CD4-positive, alpha-beta T cell treated with Interferon alpha-2 for 1 hour (primary cell): ENCODE results near the gene SIK2.

Experiments
- DNase-seq, 2 donors: peaks; one replicate each; pipeline ENCODE4 v3.0.0-alpha.2; 2020 to 2022

Gene SIK2

DNA sequence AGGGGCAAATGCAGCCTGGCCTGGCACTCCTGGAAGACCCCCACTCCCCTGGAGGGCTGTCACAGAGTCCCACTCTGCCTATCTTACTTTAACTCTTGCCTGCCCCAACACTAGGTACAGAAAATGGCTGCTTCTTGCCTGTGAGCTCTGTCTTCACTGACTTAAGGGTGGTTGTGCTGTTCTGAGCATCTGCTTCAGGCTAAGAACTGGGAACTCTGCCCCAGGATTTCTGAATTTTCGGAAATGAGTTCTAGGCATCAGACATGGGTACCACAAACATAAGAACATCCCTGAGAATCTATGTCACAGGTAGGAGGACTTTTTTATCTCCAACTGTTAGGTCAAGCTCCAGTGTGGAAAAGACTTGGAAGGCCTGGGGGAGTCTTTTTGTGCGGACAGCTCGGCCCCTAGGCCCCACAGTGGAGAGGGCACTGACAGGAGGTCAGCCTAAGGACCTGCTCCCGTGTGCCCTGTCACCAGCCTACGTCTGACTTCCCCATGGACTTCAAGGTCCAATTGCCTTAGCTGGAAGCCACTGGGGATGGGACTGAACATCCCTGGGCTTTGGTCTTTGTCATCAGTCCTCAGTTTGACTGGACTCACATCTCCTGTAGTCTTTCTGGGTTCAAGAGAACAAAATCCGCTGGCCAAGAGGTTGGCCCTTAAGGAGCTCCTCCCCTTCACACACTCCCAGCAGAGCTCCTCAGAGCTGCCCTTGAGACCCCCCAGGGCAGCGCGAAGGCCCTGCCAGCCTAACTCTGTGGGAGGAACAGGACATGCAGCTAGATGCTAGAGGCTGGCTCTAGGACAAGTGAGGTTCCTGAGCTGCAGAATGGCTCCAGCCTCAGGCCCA, 132.1 kb downstream of the SIK2 start:
- DNase-seq, result no peak

DNA sequence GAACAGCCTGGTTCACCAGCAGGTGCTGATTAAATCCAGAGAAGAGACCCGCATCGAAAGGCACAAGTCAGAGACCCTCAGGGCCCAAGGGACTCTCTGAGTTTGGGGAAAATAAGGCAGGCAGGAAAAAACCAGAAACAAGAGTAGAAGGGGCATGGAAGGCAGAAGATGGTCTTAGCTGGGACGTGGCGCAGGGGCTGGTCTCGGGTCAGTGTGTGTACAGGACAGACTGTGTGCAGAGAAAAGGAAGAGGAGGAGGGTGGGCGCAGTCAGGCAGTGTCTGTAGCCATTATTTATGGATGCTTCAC, 132.7 kb downstream of the SIK2 start:
- no peak for DNase-seq

DNA sequence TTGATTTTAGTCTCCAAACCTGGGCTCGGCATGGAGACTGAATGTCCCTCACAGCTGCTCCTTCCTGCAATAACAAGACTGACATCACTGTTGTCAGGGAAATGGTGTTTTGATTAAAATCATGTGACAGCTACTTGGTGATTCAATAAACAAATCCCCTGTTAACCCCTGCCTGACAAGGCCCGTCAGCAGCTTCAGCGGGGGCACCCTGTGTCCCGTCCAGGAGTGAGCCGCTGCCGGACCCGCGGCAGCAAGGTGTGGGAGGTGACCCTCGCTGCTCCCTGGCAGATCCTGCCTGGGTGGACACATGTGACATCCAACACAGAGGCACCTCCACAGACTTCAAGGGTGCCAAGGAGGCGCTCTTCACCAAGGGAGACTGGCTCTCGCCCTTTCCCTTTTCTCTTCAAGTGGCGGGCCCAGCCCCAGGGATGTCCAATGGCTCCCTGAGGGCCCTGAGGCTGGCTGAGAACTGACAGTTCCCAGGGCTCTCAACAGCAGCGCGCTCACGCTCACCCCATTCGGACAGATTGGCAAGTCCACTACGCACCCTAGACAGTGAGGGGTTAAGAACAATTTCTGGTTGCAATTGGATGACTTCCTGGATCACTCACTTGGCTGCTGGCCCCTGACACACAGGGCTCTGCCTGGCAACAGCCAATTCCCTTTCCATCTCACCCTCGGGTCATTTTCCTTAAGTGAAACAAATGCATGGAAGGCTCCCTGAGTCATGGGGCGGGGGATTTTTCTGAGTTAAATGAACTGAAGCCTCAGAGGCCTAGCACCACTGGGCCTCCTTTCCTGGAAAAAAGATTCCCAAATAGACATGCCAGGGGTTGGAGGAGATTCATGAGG, 133.2 kb downstream of the SIK2 start:
- DNase-seq, result no peak

DNA sequence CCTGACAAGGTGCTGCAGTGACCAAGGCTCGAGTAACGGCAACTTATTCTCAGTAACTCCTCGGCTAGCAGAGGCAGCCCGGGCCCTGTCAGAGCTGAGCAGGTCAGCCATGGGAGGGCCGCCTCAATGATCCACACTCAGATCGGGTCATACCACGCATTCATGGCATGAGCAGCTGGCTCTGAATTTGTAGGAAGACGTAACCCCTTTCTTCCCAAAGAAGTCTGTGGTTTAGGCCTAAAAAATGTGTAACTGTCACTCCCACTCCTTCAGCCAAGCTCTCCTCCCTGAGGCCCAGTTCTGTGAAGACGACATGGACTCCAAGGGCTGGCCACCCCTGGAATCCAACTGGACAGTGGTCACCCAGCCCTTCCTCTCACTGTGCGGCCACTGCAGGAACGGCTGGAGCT, 133.9 kb downstream of the SIK2 start:
- no peak for DNase-seq

DNA sequence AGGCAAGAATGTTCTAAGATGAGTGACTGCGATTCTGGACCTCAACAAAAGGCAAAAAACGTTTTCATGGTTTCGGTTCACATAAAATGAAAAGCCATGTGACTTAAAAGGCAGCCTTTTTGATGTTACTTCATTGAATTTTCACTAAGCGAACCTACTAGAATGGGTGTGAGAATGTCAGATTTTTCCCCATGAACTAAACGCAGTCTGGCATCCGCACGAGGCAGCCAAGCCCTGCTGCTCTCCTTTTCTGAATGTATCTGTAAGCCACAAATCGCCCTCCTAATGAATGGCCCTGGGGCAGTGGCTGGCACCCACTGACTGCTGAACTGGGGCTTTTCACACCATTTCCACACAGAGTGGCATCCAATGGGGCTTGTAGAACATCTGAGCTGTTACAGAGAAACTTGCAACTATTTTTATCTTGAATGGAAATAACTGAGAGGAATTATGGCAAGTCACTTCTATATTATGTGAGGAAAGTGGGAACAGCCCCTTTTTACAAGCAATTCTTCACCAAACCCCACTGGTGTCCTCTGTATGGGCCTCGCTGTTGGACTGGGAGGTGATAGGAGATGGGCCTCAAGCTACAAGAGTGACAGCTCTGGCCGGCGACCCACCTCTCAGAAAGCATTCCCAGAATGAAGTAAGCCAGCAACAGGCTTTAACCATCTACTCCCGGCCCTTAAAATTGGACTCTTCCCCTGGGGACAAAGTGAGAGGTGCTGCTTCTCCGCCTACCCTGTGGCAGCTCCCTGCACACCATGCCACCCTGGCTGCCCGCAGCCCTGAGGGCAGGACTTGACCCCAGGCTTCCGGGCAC, 134.6 kb downstream of the SIK2 start:
- no peak for DNase-seq

DNA sequence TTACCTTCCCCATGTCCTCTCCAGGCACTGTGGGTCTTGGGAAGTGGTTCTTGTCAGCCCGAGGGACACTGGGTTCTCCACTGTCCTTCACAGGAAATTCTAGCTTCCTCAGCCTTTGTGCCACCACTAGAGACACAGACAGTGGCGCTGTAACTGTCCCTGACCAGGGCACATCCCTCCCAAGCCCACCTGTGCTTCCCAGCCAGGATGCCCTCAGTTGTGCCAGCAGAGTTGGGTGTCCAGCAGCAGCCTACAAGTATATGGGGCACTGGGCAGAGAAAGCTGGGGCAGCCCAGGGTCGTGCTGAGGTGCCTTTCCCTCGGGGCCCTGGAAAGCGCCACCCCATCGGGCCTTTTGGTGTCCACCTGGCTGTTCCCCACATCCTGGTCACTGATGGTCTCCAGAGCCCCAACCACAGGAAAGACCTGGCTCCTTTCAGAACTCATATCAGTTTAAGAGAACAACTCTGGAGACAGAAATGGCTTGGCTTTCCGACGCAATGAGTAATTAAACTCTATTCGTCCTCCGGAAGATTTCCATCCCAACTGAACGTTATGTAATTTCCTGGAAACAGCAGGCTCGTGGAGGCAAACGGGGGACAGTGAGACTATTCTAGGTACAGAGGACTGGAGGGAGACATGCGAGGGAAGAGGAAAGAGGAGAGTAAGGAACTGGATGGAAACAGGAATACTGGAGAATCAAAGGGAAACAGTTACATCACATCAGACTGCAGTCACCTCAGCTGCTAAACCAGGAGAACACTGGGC, 135.4 kb downstream of the SIK2 start:
- no peak for DNase-seq

DNA sequence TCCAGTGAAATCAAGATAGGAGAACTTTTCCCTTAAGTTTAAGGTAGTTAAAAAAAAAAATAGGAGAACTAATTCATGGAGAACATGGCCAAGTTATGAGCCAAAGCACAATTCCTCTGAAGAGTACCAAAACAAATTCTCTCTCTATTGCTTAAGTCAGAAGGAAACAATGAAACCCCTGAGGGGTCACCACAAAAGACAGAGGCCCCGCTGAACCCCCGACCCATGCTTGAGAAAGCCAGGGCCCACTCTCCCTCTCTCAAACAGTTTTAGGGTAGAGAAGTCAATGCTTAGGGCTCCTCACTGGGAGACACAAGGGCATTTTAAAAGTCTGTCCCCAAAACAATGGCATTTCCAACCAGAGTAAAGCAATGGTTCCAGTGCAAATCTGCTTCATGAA, 137.1 kb downstream of the SIK2 start:
- no peak for DNase-seq

DNA sequence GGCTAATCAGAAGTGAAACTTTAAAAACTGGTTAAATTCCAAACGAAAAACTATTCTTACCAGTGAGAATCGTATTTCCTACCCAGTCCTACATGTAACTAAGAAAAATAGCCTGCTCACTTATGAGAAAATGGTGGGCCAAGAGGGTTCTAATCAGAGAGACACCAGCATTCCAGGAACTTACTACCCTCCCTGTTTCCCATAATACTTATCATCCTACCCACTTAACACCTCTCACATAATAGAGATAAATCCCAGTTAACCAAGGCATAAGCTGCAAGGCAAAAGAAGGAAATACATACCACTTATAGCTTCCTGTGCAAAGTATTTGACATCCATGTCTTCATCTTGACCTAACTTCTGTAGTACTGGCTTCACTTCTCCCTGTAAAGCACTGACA, 139.5 kb downstream of the SIK2 start:
- no peak for DNase-seq

DNA sequence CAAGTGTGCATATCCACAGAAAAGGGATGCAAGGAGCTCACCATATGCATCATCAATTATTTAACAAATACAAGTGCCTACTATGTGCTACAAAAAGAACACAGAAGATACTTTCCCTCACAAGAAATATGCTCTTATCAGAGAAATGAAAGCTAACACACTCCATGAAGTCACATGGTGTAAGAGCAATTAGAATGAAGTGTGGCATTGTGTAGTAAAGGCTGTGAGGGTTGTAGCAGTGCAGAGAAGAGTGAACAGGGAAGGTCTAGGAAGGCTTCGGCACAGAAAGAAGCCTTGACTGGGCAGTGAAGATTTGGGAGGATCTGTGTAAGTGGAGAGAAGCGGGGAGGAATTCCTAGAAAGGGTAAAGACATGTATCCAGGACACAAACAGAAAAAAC, 141.5 kb downstream of the SIK2 start:
- DNase-seq, result no peak

DNA sequence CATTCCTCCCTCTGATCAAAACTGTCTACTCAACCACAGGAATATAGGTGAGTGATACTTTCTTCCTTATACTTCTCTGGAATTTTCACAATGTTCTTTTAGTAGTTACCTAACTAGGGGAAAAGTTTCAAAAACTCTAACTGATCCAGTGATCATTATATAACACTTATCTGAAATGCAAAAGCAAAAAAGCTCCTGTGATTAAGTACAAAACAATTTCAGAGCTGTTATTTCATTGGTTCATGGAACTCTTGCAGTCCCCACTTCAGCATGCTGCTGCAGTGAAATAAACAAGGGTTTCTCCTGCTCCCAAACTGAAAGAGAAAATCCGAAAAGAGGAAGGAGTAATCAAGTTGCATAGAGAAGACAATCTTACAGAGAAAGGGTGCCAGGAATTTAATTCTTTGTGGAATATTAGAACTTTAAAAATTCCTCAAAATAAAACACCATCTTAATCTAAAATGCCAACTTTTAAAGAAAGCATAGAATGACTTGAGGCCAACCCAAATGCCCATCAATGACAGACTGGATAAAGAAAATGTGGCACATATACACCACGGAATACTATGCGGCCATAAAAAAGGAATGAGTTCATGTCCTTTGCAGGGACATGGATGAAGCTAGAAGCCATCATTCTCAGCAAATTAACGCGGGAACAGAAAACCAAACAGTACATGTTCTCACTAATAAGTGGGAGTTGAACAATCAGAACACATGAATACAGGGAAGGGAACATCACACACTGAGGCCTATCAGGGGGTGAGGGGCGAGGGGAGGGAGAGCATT, 143.7 kb downstream of the SIK2 start:
- no peak for DNase-seq

DNA sequence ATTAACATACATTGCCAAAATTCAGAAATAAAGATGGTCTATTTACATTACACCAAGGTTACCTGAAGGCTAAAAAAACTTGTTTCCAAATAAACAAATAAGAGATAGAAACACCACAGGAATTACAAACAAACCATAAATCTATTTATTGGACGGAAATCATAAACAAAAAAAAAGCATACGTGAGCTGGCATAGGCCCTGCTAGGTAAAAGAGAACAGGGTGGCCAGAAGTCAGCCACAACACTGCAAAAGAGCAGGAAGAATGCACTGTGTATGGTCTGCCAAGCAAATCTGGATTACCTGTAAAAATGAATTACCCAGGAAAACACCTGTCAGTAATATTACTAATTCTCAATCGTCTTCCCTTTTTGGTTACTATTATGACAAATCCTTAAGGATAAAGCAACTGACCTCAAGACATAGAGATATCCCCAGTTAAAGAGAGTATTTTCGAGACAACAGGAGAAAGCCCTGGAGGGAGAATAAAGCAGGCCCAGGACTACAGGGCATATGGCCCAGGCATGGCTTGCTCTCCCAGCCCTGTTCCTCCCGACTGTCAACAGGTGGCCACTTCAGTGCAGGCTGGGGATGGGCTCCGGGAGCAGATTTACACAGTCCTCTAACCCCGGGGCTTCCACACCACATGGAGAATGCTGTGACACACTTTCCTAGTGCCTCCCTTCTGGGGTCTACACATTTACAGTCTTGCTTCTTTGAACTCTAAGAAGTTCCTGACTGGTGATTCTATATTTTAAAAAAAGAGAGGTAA, 146.0 kb downstream of the SIK2 start:
- DNase-seq, result no peak

DNA sequence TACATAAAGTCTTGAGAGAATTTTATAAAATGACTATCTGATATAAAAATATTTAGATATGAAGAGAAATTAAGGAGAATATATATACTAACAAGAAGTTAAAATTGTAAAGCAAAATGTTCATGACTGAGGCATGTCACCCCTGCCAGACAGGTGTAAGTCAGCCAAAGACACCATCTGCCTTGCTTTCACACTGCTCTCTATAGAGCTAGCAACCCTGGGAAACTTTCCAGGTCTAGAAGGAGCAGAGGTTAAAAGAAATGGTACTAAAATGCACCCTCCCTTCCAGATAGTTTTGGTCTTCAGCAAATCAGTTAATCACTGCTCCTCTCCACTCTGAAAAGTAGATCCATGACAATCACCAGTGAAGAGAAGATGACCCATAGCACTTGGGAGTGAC, 147.4 kb downstream of the SIK2 start:
- no peak for DNase-seq

DNA sequence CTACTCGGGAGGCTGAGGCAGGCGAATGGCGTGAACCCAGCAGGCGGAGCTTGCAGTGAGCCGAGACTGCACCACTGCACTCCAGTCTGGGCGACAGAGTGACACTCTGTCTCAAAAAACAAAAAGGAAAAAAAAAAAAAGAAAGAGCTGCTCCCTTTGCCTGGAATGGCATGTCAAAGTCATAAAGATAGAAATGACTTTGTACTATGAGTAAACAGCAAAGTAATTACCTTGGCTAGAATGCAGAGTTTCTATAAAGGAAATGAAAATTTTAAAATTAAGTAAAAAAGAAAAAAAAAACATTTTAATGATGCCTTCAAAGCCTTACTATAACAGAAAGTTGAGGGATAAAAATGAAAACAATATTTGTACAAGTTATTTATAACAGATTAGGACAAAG, 153.8 kb downstream of the SIK2 start:
- DNase-seq, result no peak

DNA sequence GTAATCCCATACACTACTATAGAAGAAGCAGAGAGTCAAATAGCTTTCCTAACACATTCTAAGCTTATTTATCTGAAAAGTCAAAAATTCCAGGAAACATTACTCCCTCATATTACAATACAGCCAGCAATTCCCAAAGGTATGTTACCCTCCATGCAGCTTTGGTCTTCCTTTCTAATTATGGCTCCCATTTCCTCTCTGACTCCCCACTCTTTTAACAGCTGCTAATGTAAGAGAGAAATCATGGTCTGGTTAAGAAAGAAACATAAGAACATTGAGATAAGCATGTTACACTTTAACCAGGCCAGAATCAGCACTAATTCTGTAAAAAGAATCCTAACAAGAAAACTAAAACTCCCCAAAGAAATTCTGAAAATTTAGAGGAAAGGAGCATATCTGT, 157.1 kb downstream of the SIK2 start:
- no peak for DNase-seq

DNA sequence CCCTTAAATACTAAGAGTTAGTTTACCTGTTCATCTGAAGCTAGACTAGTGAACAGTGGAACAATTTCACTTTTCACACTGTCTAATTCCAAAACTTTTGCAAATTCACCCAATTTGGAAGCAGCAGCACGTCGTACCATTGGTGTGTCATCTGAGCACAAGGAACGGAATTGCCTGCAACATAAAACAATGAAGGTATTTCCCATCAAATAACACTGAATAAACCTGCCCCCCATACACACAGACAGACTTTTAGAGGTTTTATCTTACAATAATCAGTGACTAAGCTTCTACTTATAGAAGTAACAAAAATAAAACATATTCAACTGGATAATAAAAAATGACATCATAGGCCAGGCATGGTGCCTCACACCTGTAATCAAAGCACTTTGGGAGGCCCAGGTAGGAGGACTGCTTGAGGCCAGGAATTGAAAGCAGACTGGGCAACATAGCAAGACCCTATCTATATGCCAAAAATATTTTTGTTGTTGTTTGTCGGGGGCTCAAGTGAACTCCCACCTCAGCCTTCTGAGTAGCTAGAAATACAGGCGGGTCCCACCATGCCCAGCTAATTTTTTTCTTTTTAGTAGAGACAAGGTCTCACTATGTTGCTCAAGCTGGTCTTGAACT, 157.6 kb downstream of the SIK2 start:
- no peak for DNase-seq

DNA sequence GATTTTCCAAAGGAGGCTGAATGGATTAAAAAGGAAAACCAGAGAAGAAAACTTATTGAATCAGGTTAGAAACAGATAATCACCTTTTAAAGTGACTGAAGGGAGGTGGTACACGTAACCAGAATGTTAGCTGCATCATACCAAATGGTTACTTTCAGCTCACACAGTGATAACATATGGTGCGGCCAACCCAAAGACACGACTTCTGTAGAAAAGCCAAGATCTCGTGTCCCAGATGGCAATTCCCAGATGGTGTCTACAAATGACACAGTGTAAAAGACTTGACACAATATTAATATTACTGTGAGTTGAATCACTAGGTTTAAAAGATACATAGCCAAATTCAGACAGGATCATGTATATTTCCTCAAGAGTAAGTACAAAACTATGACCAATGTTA, 158.8 kb downstream of the SIK2 start:
- DNase-seq, result no peak

DNA sequence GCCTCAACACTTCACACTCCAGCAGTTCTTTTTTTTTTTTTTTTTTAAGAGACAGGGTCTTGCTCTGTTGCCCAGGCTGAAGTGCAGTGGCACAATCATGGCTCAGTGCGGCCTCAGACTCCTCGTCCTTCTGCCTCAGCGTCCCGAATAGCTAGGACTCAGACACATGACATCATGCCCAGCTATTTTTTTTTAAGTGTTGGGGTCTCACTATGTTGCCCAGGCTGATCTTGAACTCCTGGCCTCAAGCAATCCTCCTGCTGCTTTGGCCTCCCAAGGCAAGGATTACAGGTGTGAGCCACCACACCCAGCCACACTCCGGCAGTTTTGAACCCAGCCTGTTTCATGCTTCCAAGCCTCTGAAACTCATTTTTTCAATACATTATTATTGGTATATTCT, 160.3 kb downstream of the SIK2 start:
- no peak for DNase-seq

DNA sequence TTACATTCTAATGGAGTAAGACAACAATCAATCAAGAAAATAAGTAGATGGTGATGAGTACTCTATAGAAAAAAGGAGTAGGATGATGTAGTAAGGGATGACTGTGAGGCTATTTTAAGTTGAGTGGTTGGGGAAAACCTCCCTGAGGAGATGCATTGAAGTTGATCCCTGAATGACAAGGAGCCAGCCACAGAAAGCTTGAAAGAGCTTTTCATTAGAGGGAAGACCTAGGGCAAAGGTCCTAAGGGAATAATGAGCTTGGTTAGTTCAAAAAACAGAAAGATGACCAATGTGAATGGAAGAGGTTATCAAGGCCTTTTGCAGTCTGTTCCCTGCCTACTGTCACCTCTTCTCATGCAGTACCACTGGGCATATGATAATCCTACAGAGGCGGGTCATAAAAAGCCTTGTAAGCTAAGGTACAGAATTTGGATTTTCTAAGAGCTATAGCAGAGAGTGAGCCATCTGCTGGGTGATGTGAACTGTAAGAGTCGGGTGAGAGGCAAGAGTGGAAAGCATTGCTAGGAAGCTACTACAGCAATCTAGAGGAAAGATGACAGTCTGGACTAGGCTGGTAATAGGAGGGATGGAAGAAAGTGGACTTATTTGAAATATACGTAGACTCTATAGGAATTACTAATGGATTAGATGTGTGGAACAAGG, 160.9 kb downstream of the SIK2 start:
- DNase-seq, result no peak

DNA sequence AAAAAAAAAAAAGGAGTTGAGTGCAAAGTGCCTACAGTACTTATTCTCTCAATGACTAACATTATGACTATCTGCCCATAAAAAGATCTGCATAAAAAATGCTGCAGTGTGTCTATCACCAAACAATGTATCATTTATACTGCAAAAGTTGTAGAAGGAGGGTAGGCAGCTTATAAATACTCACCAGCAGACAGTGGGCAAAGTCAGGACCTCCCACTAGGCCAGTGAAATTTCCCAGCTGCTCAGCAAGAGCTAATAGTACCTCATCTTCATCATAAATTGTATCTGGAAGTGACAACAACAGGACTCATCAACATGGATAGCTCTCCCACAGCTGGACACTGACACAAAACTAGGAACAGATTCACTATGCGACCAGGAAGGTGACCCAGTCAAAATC, 162.4 kb downstream of the SIK2 start:
- no peak for DNase-seq
